Measurements from ENCODE around the gene ADTRP.

Gene ADTRP, protein sequence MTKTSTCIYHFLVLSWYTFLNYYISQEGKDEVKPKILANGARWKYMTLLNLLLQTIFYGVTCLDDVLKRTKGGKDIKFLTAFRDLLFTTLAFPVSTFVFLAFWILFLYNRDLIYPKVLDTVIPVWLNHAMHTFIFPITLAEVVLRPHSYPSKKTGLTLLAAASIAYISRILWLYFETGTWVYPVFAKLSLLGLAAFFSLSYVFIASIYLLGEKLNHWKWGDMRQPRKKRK

DNA sequence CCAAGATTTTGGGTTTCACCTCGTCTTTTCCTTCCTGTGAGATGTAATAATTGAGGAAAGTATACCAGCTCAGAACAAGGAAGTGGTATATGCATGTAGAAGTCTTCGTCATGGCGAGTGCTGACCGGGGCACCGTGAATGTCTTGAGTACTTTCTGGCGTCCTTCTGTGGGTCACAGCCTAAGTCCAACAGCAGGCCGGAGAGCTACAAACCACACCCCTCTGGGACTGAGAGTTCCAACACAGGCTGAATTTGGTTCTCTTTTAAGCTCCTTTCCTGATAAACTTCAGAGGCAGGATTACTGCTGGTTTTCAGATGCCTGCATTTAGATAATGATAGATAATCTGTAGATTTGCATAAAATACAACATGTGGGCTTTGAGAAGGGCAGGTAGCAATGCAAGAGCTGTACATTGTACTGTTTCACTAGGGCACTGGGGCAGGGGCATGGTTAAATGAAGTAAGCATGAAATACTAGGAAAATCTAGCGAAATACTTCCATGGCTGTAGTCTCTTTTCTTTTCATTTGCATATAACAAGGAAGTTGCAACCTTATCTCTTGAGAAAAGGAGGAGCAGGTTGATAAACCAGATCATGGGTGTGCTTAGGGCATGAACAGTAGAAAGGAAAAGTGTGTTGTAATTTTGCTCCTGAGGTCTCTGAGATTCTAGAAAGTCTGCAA, at the start of gene ADTRP:
Gene ADTRP, minus strand, starts transcription at position 156 of the 681 bp plus-strand sequence. Its CDS starts 44 bp downstream, at position 112.
- no peak for DNase-seq (ENCODE audit: low spot score)

- no peak for DNase-seq (ENCODE audit: low spot score)
Observed at GRCh38 chr6:11826779-11827178, 48.2 kb upstream of the ADTRP start.

- no peak for DNase-seq (ENCODE audit: low spot score)
Observed at GRCh38 chr6:11824986-11825385, 46.4 kb upstream of the ADTRP start.

DNA sequence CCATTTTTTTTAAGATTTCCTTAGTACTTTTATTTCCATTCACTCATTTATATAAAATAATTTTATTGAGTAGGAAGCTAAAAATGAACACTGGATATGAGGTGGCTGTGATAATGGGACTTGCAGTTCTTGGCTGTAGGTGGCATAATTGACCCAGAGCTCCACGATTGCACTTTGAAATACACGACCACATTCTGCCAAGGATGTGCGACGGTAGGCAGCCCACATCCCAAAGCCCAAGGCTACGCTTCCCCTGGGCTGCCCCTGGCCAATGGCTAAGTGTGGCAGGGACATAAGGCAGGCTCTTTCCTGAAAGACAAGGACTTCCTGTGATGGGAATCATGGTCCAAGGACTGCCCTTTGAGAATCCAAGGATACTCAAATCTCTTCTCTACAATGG, 43.7 kb upstream of the ADTRP start:
- no peak for DNase-seq (ENCODE audit: low spot score)

DNA sequence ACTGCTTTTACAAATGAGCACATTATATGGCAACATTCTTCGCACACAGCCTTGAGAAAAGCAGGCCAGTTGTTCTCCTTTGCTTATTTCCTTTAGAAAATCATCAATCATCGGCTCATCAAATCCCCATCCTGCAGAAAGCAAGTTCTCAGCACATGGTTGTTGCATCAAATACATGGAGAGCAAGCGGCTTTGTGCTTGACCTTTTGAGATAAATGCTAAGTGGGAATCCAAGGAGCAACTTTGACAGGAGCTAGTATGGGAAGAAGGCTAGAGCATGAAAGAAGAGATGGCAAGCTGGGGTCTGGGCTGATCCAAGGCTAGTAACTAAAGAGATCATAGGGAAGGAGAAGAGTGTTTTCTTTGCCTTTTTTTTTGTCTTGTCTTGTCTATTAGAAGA, 43.2 kb upstream of the ADTRP start:
- DNase-seq (ENCODE audit: low spot score) = no peak

DNA sequence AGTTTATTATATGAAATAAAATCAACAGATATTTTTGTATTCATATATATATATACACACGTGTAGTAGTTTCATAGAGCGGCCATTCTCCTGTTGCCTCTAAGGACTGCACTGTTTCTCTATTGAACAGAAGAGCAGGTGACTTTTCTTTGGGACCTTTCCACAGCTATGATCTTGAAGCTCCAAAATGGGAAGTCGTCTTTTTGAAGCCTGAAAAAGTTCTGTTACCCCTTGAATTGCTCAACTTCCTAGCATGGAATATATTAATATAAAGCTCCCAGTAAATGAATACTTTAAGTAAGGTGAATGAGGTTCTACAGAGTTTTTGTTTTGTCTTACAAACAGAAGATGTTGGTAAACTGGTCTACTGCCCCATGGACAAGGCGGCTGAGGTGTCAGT, 42.2 kb upstream of the ADTRP start:
- DNase-seq (ENCODE audit: low spot score) = no peak

GRCh38 chr6:11819486-11819885, 40.9 kb upstream of the ADTRP start:
- no peak for DNase-seq (ENCODE audit: low spot score)

DNA sequence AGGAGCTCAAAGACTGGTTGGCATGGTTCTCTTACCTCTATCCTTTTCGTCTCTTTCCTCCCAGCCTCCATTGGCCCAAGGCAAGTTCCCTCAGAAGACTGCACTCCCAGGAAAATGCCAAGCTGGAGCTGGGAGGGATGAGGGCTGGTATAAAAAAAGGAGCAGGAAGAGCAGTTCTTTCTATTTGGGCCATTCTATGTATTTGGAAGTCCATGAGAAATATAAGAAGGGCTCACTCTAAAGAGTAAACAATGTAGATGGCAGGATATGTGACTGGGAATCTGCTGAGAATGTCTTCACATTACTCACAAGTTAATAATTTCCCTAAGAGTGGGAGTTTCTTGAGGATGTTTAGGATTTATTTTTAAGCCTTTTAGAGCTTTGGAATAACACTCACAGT, 36.6 kb upstream of the ADTRP start:
- no peak for DNase-seq (ENCODE audit: low spot score)

DNA sequence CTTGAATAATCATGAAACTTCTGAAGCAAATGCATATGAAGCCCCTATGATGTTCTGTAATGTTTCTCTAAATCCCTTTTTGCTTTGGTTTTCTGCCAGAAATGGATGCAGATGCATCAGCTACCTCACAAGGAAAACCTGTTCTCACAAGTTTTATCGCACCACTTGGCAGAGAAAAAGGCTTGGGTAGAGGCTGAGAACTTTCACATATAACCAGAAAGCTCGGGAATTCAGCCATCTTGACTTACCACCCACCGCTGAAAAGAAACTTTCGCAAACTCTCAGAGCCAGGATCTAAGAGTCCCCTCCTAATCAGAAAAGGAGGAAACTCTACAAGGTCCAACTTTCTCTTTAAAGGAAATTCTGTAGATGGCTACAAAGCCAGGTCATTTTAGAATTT, 36.2 kb upstream of the ADTRP start:
- no peak for DNase-seq (ENCODE audit: low spot score)

DNA sequence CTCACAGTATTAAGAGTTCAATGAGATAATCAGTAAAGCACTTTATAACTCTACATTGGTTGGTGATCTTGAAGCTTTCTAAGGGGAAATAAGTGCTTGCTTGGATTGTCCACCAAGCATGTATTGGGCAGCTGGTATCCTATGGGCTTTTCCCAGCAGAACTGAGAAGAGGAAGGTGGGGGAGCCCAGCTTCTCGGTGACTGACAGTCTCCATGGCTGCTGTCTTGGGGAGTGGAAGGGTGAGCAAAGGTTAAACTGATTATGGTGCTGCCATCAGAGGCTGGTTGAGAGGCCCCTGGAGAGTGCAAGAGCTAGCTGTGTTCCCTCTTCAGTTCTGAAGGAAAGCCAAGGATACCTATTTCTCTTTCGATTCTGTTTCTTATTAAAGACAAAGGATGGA, 35.5 kb upstream of the ADTRP start:
- no peak for DNase-seq (ENCODE audit: low spot score)

GRCh38 chr6:11813606-11814005, 35.0 kb upstream of the ADTRP start:
- no peak for DNase-seq (ENCODE audit: low spot score)

- DNase-seq (ENCODE audit: low spot score) = no peak
Observed at GRCh38 chr6:11812951-11813350, 34.3 kb upstream of the ADTRP start.

GRCh38 chr6:11812439-11812838, 33.8 kb upstream of the ADTRP start:
- DNase-seq (ENCODE audit: low spot score) = no peak

DNA sequence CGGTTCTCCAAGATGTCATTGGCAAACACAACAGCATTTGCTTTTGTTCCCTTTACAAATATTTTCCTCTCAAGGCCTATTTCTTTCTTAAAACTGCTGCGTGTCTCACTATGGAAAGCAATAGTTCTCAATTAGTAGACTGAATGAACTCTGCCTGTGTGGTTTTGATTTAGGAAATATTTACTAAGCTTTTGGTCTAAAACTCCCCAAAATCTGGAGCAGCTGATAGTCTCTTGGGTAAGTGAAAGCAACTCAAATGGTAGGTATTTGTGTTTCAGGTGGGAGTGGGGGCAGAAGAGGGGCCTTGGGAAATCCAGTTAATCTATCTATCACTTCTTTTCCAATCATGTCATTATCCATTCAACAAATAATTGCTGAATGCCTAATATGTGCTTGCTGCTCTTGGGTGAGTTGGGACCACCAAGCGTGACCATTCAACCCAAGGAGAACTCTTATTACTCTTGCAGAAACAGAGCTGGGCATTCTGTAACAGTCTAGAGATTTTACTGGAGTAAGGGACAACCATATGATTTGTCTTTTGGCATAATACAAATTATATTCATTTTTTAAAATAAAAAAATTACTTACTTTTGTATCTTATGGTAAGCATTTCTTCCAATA, 33.2 kb upstream of the ADTRP start:
- DNase-seq (ENCODE audit: low spot score) = no peak

DNA sequence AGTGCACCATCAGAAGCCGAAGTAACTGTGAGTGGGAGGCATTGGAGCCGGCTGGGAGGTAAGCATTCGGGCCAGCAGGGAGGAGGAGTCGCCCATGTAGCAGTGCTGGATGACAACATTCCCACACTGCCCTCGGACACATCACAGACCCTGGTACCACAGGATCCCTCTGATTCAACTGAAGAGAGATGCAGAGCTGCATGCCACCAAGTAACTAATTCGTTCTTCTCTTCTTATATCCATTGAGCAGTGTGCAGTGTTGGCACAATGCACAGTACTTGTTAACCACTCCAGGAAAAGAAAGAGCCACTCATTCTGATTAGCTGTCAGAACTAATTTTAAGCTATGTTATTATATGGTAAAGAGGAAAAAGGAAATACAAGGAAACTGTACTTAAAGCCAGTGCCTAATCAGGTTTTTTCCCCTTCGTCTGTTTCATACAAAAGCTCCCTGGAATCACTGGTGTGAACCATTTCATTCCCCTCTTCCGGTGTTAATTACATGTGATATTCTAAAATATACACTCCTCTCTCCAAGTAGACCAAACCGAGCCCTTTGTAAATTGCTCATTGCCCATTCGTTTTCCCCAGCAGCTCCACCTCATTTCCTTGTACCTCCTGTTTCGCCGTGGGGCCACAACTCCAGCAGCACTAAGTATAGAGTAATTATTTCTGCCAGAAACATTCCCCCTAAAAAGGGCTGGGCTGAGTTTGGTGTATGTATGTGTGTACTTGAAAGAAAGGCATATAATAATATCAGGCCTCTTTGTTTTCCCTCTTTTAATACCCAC, 32.4 kb upstream of the ADTRP start:
- no peak for DNase-seq (ENCODE audit: low spot score)

DNA sequence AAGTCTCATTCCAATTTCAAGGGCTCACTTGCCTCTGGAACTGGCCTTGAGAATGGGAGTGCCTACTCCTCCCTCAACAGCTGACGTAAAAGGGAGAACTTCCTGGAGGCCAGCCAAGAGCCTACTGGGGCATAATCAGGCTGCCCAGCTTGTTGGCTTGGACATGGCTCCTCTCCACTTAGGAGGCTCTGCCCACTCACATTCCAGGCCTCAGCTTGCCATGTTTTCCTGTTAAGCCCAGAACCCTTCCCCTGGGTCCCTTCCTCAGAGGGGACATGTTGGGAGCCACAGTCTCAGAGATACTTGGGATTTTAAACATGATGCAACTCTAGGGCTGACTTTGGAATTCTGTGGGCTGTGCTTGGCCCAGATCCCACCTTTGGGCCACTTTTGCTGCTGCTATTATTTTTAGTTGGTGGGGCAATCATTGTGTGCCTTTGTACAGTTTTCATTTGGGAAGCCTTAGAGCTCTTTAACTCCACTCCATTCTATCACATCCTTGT, 31.5 kb upstream of the ADTRP start:
- DNase-seq (ENCODE audit: low spot score) = peak; percentile 69

DNA sequence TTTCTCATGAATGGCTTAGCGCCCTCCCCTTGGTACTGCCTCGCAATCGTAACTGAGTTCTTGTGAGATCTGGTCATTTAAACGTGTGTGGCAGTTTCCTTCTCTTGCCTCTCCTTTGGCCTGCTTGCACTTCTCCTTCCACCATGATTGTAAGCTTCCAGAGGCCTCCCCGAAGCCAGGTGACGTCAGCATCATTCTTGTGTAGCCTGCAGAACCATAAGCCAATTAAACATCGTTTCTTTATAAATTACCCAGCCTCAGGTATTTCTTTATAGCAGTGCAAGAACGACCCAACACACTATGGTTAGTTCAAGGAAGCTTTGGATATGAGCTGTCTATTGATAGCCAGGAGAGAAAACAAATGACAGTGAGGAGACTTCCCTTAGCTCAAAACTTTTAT, 29.5 kb upstream of the ADTRP start:
- DNase-seq (ENCODE audit: low spot score) = no peak

- DNase-seq (ENCODE audit: low spot score) = no peak
Observed at GRCh38 chr6:11806561-11807317, 28.1 kb upstream of the ADTRP start.

DNA sequence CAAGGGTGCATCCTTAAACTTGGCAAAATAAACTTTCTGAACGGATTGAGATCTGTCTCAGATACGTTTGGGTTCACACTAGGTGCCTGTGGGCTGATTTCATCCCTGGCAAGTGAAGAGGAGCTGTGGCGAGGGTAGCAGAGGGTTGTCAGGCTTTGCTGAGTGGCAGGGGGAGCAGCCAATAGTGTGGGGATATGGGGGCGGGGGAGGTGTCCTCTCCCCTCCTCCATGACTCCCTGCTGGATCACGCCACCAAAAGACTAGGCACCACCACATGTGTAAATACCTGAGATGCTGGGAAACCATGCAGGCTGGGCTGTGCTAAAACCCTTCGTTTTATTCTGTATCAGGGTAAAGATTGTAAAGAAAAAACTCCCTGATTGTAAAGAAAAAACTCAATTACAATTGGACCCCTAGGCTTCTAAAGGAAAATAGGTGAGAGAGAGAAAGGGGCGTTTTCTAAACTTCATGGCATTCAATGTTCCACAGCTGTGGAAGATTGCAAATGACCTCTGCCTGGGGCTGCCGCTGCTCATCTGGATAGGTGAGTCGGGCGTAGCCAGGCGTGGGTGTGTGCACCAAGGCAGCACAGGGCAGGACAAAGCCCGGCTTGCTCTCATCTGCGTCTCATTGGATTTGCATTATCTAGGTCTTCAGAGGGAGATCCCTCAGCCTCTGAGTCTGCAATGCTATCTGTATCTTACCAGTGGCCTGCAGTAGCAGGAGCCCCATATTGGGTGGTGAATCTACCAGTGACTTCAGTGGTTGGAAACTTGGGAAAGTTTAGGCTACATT, 26.9 kb upstream of the ADTRP start:
- DNase-seq (ENCODE audit: low spot score) = no peak

- no peak for DNase-seq (ENCODE audit: low spot score)
Observed at GRCh38 chr6:11804701-11805100, 26.1 kb upstream of the ADTRP start.

DNA sequence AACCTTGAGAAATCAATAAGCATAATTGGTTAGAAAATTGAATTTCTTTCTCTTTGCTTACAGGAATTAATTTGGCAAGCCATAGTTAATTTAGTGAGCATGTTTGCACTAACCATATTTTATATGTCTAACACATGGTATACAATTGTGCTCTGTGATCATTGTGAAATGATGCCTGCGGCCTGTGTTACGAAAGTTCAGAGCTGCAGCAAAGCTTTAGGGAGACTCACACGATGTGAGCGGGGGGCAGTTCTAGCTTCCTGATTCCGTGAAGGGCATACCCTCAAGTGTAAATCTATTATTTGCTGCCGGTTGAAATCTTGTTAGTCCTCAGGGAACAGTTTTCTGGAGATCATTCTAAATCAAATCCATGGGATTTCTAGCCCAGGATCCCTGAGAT, 25.5 kb upstream of the ADTRP start:
- DNase-seq (ENCODE audit: low spot score) = no peak

Data from Ammon's horn (tissue), 1 donor.